ENCODE data around the gene MSH5. TPM values are rescaled to one million over a fixed set of nuclear protein-coding genes. Genes with fewer than 3 reads are reported as not detected.
A peak's percentile ranks its signal among the peaks of the same experiment; 100 is the strongest.

Gene MSH5
- total and polyA plus RNA-seq, 2 of the 13 experiments (the other 11 are each of a cell fraction or from before 2014, with no cell fraction given), result 10.2 to 38.7 TPM

DNA sequence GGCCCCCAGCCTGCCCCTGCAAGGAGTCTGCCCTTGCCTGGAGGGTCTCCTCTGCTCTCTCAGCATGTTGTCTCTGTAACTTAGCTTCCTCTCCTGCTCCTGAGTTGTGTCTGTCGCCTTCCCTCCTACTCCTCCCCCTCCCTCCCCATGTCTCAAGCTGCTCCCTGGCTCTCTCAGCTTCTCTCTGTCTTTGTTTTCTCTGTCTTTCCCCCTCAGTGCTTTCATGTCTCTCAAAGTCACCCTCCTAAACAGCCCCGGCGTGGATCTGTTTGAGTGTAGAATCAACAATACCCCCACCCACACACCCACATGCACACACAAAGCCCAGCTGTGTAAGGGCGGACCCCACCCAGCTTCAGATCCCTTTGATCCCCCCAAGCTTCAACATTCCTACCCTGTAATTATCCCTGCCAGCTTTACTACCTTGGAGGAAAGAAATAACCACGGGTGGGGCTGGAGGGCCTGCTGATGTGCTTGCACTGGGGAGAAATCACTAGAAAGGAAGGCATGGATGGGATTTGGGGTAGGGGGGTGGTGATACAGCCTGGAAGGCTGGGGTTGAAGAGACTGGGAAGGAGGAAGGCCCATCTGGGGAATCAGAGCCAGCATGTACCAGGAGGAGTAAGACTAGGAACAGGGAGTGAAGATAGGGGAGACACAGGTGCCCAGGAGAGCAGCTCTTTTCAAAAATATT is 25.7 kb upstream of the MSH5 start:
- H3K9ac ChIP-seq (ENCODE audit: insufficient read depth, low read depth, low read length), result no peak overlapping the region; the same call in 1 of the 2 replicates
- no peak overlapping the region for H3K27ac ChIP-seq (ENCODE audit: extremely low read length, insufficient read depth, low read length)
- POLR2A ChIA-PET, result interaction anchor here (0.6 to 5.1 kb wide), 18 partner anchors 11 to 188 kb away, joined by 3 to 31 read pairs (median 4); partner anchors contain the start of genes ABHD16A, APOM, C6orf47 and CLIC1
- TF ChIP-seq SOX6 (IDR thresholded peaks at IDR 0.05) (no peak), SOX6 (CRISPR knock-in tag; IDR thresholded peaks at IDR 0.05) (peak; percentile 6), CCAR2 (optimal IDR thresholded peaks at IDR 0.05; ENCODE audit: low read depth, low read length) (peak; percentile 76), TARDBP (CRISPR knock-in tag; IDR thresholded peaks at IDR 0.05) (no peak), MLLT10 (CRISPR knock-in tag; IDR thresholded peaks at IDR 0.05) (no peak), CENPX (CRISPR knock-in tag; IDR thresholded peaks at IDR 0.05) (no peak), NR2F1 (CRISPR knock-in tag; IDR thresholded peaks at IDR 0.05) (no peak), ARID4A (CRISPR knock-in tag; IDR thresholded peaks at IDR 0.05; ENCODE audit: borderline replicate concordance) (peak; percentile 15; the same call in 1 of the 2 replicates), XRCC5 (optimal IDR thresholded peaks at IDR 0.05; ENCODE audit: low read length) (peak; percentile 31), TEAD3 (CRISPR knock-in tag; optimal IDR thresholded peaks at IDR 0.05; ENCODE audit: borderline replicate concordance) (peak; percentile 36), ZNF432 (CRISPR knock-in tag; IDR thresholded peaks at IDR 0.05; ENCODE audit: borderline replicate concordance) (no peak), STAG1 (CRISPR knock-in tag; IDR thresholded peaks at IDR 0.05) (no peak), DR1 (CRISPR knock-in tag; IDR thresholded peaks at IDR 0.05) (no peak), NR2F6 (IDR thresholded peaks at IDR 0.05) (no peak), NR2F6 (CRISPR knock-in tag; IDR thresholded peaks at IDR 0.05) (no peak), TAF1 (CRISPR knock-in tag; IDR thresholded peaks at IDR 0.05) (no peak)
- TF ChIP-seq, protein P1, sequence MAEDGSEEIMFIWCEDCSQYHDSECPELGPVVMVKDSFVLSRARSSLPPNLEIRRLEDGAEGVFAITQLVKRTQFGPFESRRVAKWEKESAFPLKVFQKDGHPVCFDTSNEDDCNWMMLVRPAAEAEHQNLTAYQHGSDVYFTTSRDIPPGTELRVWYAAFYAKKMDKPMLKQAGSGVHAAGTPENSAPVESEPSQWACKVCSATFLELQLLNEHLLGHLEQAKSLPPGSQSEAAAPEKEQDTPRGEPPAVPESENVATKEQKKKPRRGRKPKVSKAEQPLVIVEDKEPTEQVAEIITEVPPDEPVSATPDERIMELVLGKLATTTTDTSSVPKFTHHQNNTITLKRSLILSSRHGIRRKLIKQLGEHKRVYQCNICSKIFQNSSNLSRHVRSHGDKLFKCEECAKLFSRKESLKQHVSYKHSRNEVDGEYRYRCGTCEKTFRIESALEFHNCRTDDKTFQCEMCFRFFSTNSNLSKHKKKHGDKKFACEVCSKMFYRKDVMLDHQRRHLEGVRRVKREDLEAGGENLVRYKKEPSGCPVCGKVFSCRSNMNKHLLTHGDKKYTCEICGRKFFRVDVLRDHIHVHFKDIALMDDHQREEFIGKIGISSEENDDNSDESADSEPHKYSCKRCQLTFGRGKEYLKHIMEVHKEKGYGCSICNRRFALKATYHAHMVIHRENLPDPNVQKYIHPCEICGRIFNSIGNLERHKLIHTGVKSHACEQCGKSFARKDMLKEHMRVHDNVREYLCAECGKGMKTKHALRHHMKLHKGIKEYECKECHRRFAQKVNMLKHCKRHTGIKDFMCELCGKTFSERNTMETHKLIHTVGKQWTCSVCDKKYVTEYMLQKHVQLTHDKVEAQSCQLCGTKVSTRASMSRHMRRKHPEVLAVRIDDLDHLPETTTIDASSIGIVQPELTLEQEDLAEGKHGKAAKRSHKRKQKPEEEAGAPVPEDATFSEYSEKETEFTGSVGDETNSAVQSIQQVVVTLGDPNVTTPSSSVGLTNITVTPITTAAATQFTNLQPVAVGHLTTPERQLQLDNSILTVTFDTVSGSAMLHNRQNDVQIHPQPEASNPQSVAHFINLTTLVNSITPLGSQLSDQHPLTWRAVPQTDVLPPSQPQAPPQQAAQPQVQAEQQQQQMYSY (CRISPR knock-in tag; IDR thresholded peaks at IDR 0.05), result no peak

More for the DNA sequence above, 25.7 kb upstream of the MSH5 start:
- ATAC-seq (no peak; the same call in 2 of the 3 replicates), FAIRE-seq (peak; percentile 32), DNase-seq (ENCODE audit: low spot score) (peak; percentile 68)
- CTCF ChIA-PET (ENCODE audit: low intra/inter-chr PET ratio, low total read pairs), result no interaction called here
- Histone ChIP-seq H3K9me3 (ENCODE audit: low read length) (no peaks in the 10 kb centered on the region), H2AFZ (ENCODE audit: low read length) (peak overlapping the region; percentile 5), H3K4me3 (replicated peaks in 1 of 3; ENCODE audit: insufficient read depth in 1 of 3, low read depth in 2 of 3, low read length in 3 of 3) (peak overlapping the region in 1 of 3 experiments; percentile 43; a peak in 2 of 6 replicates), H3K4me1 (ENCODE audit: insufficient read depth, low read length) (peaks cover 34% of the 10 kb centered on the region), H3K4me2 (ENCODE audit: low read depth, low read length) (peak overlapping the region; percentile 63), H3K36me3 (replicated peaks in 1 of 2; ENCODE audit: control insufficient read depth in 1 of 2, insufficient read depth in 2 of 2, low read length in 2 of 2) (no peaks in the 10 kb centered on the region), H3K79me2 (ENCODE audit: insufficient read depth, low read length) (no peaks in the 10 kb centered on the region), H3K27me3 (ENCODE audit: control insufficient read depth in 1 of 2, insufficient read depth in 2 of 2, low read length in 2 of 2) (peaks cover 14 to 51% of the 10 kb centered on the region in 2 experiments; a peak in 4 of 5 replicates), H4K20me1 (ENCODE audit: insufficient read depth, low read length) (no peaks in the 10 kb centered on the region)
- in situ Hi-C loops (cut with HindIII; ENCODE audit: extremely low pct_ligation_motif_present, low pct_unique_long_range_greater_than_20kb), result no loop called here
- intact Hi-C loops (cut with micrococcal nuclease; ENCODE audit: unreplicated experiment), result no loop called here
- BruUV-seq (replicated peaks), result no TSS peak
- WGBS (ENCODE audit: low lambda C conversion rate), result 2% methylated on average over 5 of the region's 5 CpGs

Measured in HepG2 (cell line).